Keratinocyte (primary cell): ENCODE data around the gene KRT71.

Source experiments
- CTCF ChIP-seq, 3 experiments: IDR thresholded peaks in 1 of 3; conservative IDR thresholded peaks in 1 of 3; optimal IDR thresholded peaks in 1 of 3; 2 replicates in 2 of 3; 3 replicates in 1 of 3; pipeline versions ENCODE3 to v1.5.1; 2011; ENCODE audit warnings: low read length in 3 of 3, mild to moderate bottlenecking in 3 of 3, moderate library complexity in 2 of 3, control low read depth in 1 of 3, inconsistent platforms in 1 of 3; ENCODE audit not compliant: insufficient read depth in 2 of 3; ENCODE audit errors: extremely low read depth in 1 of 3
- EZH2 ChIP-seq: IDR thresholded peaks from one replicate; pipeline ENCODE4 v1.6.1; 2012; ENCODE audit warnings: inconsistent platforms, mild to moderate bottlenecking, low read length, moderate library complexity

- no peak for TF ChIP-seq CTCF (optimal IDR thresholded peaks at IDR 0.05 in 1 of 3, IDR thresholded peaks at IDR 0.05 in 1 of 3, conservative IDR thresholded peaks at IDR 0.05 in 1 of 3; ENCODE audit: extremely low read depth in 1 of 3, insufficient read depth in 2 of 3, low read length in 3 of 3)
- no peak for TF ChIP-seq EZH2
Measured at GRCh38 chr12:52494100-52494499, 58.8 kb downstream of the KRT71 start.
